Sigmoid colon (tissue), 4 donors: ENCODE results near the gene HHAT.
"Not testable (repeated sequence)": the region's sequence is repeated elsewhere in the genome, so short reads cannot be mapped to it uniquely, and the experiment has no call there.

Experiments
- CTCF ChIP-seq, 4 experiments: fragments of 450-650 bp in 3 of 4; fragments of 200-600 bp in 1 of 4; IDR thresholded peaks; one replicate each; pipeline ENCODE4 v1.5.1; 2016 to 2019; ENCODE audit warnings: antibody characterized with exemption in 4 of 4, mild to moderate bottlenecking in 3 of 4, moderate library complexity in 2 of 4
- EP300 ChIP-seq, 4 donors: sonication (generic); formaldehyde crosslinking; IDR thresholded peaks; one replicate each; pipeline ENCODE4 v1.6.1; 2017; ENCODE audit warnings: antibody characterized with exemption in 4 of 4
- POLR2AphosphoS5 ChIP-seq, 4 donors: sonication (generic); formaldehyde crosslinking; IDR thresholded peaks; one replicate each; pipeline ENCODE4 v1.6.1; 2017; ENCODE audit warnings: antibody characterized with exemption in 4 of 4

GRCh38 chr1:210661520-210661919, 332.8 kb downstream of the HHAT start:
- not testable (repeated sequence) for TF ChIP-seq POLR2AphosphoS5, CTCF, EP300 (IDR thresholded peaks at IDR 0.05)
